ENCODE data around the gene CDX1.

DNA sequence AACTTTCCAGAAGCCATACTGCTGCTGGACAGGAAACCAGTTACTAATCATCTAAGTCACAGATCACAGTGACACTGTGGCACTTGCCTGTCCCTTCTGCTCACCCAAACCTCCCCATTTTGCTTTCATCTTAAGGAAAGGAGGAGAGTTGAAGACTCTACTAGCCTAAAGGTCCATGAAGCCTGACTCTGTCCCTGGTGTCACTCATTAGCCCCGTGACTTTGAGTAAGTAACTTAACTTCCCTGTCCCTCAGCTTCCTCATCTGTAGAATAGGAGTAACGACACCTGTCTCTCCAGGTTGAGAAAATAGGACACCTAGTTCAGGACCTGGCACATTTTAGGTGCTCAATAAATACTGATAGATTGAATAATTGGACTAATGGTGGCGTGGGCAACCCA, 22.7 kb downstream of the CDX1 start:
- TF ChIP-seq, protein P1, sequence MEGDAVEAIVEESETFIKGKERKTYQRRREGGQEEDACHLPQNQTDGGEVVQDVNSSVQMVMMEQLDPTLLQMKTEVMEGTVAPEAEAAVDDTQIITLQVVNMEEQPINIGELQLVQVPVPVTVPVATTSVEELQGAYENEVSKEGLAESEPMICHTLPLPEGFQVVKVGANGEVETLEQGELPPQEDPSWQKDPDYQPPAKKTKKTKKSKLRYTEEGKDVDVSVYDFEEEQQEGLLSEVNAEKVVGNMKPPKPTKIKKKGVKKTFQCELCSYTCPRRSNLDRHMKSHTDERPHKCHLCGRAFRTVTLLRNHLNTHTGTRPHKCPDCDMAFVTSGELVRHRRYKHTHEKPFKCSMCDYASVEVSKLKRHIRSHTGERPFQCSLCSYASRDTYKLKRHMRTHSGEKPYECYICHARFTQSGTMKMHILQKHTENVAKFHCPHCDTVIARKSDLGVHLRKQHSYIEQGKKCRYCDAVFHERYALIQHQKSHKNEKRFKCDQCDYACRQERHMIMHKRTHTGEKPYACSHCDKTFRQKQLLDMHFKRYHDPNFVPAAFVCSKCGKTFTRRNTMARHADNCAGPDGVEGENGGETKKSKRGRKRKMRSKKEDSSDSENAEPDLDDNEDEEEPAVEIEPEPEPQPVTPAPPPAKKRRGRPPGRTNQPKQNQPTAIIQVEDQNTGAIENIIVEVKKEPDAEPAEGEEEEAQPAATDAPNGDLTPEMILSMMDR (IDR thresholded peaks at IDR 0.05): no peak
- no peak for TF ChIP-seq EP300 (IDR thresholded peaks at IDR 0.05)
